ENCODE measurements around the gene AIP. TPM values are rescaled to one million over a fixed set of nuclear protein-coding genes. Genes with fewer than 3 reads are reported as not detected.

The AIP gene
- total and polyA plus RNA-seq, 2 of the 8 experiments (the other 6 are each of a cell fraction or from before 2014, with no cell fraction given), result 29.8 to 54.4 TPM

DNA sequence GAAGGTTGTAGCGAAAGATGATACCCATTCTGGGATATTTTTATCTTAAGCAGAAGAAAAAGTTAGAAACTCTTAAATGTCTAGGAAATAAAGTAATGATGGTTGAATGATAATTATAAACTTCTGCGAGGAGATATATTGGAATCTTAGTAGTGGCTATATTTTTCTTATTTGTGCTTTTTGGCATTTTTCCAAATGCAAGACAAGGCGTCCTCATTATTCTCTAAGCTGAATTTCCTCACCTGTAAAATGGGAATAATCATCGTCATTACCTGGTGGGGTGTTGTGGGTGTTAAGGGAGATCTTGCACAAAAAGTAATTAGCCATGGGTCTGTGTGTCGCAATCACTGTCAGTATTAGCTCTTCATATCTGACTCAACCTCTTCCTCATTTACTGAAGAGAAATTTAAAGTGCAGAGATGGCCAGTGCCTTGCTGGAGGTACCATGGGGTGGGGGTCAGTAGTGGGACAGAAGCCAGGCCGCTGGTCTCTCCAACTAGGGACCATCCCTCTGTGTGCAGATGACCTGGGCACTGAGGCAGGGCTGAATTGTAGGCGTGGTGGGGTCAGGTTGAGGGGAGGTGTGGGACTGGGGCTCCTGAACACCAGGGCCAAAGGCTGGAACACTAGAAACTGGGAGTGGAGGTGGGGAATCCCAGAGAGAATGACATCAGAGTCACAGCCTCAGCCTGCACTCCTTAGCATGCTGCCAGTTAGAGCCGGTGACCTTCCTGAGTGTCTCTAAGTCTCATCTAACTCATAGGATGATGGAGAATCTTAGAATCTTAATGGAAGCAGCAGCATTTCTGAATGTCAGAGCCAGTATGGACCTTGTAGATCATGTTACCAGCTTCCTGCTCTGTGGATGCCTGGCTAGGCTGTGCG, 18.2 kb downstream of the AIP start (continued):
- TF ChIP-seq YY1 (IDR thresholded peaks at IDR 0.05; ENCODE audit: low read depth, low read length) (no peak), ZNF274 (IDR thresholded peaks at IDR 0.05; ENCODE audit: borderline replicate concordance, extremely low read depth, low read length) (no peak)

Measured in H1 (cell line).